ENCODE results near the gene LIMA1.
"Not testable (repeated sequence)": the region's sequence is repeated elsewhere in the genome, so short reads cannot be mapped to it uniquely, and the experiment has no call there.

LIMA1 gene

DNA sequence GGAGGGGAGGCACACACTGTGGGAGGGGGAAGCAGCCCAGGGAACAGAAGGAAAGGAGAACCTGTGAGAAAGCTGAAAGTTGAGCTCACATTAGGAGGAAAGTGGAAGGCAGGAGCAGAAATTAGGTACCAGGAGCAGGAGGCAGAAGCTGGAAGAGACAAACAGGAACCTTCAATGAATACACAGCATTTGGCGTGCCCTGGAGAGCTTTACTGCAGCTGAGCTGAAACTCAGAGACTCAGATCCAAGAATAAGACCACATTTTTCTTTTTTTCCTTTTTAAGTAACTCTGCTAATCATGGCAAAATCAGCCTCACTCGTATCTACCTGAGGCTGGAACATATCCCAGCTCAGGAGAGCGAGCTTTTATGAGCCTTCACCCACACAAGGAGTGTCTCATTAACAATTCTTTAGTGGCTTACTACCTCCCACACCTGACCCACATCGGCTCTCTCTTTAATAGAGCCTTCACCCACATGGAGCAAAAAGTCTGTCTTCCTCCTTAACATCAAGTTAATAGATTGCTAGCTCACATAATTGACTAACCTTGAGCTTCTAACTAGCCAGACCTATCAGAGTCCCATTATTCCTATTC, 97.9 kb downstream of the LIMA1 start:
- no peak for DNase-seq

DNA sequence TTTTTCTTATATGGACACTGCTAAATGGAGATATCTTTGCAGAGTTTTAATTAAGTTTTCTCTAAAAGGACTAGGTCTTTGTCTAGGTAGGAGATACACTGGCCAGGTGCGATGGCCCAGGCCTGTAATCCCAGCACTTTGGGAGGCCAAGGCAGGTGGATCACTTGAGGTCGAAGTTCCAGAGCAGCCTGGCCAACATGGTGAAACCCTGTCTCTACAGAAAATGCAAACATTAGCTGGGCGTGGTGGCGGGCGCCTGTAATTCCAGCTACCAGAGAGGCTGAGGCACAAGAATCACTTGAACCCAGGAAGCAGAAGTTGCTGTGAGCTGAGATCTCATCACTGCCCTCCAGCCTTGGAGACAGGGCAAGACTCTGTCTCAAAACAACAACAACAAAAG, 99.1 kb downstream of the LIMA1 start:
- DNase-seq: no peak

DNA sequence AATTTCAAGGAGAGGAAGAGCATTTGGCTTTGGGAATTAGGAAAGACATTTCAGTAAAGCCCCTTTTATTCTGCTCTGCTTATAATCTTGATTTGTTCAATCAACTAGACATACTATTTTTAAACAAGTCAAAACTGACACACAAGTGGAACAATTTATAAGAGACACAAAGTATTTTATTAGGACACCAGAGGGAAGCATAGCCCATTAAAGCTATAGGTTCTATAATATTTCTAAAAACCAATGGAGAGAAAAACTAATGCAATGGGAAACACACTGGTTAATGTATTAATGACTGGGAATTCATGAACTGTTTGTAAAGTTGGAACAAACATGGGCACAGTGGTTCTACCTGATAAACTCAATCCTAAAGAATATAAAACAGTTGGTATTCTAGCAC, 100.9 kb downstream of the LIMA1 start:
- no peak for DNase-seq

DNA sequence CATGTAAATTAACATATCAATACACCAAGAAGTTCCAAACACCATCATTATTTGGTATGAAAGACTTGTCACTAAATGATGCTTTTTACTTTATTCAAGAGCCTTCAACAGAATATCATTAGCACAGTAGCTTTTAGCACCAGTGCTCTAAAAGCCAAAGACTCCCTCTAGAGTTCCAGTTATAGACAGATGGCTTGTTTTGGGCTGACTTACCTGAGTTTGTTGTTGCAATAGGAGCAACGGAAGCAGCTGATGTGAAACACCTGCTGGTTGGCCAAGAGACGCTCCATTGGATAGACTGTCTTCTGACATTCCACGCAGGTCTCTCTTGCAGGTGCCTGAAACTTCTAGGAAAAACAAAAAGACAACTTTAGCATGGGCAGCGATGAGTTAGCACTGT, 101.6 kb downstream of the LIMA1 start:
- DNase-seq: no peak

DNA sequence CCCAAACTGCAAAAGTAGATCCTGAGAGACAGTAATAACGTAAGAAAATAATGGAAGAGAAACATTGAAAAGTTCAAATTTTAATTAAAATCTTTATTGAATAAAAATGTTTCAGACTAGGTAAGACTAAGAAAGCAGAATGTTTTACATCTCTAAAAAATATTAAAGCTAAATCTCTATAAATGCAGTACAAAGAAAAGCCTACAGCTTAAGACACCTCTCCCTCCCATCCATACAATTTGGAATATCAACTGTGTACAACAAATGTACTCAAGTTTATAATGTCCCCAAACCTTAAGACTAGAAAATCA, 107.6 kb downstream of the LIMA1 start:
- DNase-seq: no peak

DNA sequence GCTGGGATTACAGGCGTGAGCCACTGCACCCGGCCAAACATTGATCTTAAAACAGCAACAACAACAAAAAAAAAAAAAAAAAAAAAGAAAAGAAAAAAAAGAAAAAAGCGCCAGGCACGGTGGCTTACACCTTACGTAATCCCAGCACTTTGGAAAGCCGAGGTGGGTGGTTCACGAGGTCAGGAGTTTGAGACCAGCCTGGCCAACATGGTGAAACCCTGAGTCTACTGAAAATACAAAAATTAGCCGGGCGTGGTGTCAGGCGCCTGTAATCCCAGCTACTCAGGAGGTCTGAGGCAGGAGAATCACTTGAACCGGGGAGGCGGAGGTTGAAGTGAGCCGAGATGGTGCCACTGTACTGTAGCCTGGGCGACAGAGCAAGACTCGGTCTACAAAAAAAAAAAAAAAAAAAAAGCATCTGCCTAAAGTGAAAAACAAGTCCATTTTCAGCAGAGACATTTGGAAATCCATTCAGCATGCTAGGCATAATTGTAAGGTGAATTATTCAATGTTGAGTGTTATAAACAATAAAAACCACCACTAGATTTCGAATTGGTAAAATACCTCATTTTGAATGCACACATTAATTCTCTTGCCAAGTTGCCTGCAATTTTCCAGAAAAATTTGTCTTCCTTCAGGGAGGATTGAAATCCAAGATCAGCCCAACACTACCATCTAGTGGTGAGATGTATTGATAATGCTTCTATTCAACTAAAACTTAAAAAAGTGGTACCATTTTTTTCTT, 108.2 kb downstream of the LIMA1 start:
- no peak for DNase-seq

DNA sequence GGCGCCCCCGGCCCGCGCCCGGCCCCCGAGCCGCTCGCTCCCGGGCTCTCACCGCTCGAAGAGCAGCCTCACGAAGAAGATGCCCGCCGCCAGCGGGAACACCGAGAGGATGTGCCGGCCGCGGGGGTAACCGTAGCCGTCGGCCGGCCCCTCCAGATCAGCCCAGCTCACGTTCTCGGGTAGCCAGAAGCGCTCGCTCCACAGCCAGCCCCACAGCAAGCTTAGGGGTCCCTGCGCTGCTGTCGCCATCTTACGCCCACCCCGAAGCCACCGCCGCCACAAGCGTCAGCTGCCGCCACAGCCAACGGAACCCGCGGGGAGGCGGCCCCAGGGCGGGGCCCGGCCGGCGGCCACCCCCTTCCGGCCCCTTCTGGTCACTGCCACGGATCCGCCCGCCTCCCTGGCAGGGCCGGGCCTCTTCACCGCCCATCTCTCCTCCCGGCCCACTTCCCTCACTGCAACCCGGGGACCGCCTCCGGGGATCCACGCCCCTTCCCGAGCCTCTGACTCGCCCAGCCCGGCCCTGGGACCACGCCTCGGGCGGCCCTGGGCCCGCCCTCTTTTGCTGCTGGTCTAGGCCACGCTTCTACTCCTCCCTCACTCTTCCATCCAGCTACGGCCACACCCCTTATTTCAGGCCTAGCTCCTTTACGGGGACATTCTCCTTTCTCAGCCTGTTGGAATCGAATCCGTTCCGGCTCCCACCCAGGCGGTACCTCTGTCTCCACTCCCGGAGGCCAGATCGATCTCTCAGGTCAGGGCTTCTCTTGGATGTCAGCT, 116.1 kb downstream of the LIMA1 start, which contains the start of gene CERS5:
Gene CERS5, minus strand, starts transcription at position 321 of the 780 bp plus-strand sequence. Its CDS starts 72 bp downstream, at position 249.
- peak; percentile 91 for DNase-seq

DNA sequence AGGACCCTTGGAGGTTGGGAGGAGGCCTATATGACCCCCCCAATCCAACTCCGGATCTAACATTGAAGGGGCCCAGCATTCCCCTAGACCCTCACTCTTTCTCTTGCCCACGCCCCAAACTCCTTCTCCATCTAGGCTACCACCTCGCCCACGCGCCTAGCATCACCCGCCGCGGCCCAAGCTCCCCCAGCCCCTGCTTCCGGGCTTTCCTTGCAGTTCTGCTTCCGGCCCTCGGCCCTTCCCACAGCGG, 116.6 kb downstream of the LIMA1 start:
- DNase-seq: no peak

DNA sequence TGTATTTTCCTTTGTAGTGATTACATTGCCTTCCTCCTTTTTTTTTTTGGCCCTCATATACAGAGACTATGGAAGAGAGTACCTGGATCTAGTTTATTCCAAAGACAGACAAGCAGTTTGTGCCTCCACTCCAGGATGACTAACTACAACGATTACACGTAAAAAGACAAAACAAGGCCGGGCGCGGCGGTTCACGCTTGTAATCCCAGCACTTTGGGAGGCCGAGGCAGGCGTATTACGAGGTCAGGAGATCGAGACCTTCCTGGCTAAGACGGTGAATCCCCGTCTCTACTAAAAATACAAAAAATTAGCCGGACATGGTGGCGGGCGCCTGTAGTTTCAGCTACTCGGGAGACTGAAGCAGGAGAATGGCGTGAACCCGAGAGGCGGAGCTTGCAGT, 118.4 kb downstream of the LIMA1 start:
- DNase-seq: no peak

DNA sequence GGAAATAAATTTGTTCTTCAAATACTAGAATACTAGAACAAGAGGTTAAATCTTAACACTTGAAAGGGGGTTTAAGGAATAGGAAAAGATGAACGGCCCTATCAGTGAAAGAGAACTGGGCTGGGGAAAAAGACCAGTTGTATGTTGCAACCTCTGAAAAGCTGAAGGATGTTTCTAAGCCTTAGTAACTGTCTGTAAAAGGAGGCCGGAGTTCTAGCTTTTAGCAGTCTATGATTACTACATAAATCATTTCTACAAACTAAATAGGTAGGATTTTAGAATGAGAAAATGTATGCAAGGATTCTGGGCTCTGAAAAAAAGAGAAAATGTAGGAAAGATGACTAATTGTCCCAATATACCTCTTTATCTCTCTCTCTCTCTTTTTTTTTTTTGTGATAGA, 121.1 kb downstream of the LIMA1 start:
- no peak for DNase-seq

DNA sequence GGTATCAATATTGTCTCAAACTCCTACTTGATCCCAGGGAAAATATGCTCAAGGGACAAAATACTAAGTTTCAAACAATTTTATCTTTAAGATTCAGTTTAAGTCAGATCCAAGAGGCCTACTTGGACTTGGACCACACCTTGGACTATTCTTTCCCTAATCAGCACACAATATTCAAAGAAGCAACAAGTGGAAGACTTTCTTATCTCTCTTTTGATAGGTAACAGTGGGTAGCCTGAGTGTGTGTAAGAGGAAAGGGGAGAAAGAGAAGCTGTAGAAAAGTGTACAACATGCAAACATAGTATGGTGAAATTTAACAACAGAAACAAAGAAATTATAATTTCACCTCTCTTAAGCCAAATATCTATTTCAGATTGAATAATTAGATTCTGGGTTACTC, 122.7 kb downstream of the LIMA1 start:
- DNase-seq: no peak

DNA sequence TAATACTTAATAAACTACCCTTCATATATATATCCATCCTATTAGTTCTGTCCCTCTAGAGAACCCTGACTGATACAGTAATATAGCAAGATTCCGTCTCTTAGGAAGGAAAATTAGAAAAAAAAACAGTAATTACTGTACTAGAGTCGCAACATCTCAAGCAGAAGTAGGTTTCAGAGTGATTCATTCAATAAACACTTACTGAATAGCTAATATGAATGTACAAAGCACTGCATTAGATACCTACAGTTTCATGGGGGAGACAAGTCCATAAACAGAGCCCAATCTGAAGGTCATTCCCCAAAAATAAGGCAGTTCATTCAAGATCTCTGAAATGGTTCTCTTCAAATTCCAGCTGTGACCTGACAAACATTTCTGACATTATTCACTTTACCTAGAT, 126.1 kb downstream of the LIMA1 start:
- DNase-seq: no peak

DNA sequence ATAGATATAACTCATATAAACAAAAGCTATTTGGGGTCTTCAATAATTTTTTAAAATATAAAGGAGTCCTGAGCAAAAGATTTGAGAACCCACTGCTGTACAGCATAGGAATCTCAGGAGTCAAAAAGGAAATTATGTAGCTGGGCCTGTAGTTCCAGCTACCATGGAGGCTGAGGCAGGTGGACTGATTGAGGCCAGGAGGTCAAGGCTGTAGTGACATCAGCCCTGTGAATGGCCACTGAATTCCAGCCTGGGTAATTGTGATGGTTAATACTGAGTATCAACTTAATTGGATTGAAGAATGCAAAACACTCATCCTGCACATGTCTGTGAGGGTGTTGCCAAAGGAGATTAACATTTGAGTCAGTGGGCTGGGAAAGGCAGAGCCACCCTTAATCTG, 126.7 kb downstream of the LIMA1 start:
- no peak for DNase-seq

DNA sequence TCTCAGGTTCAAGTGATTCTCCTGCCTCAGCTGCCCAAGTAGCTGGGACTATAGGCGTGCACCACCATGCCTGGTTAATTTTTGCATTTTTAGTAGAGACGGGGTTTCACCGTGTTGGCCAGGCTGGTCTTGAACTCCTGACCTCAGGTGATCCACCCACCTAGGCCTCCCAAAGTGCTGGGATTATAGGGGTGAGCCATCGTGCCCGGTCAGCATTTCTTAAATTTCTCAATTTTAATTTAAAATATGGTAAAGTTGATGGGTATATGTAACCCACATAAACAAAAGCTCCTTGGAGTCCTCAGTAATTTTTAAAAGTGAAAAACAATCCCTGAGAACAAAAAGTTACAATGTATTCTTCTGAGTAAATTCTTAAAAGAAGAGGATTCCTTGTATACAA, 128.4 kb downstream of the LIMA1 start:
- DNase-seq: not testable (repeated sequence)

DNA sequence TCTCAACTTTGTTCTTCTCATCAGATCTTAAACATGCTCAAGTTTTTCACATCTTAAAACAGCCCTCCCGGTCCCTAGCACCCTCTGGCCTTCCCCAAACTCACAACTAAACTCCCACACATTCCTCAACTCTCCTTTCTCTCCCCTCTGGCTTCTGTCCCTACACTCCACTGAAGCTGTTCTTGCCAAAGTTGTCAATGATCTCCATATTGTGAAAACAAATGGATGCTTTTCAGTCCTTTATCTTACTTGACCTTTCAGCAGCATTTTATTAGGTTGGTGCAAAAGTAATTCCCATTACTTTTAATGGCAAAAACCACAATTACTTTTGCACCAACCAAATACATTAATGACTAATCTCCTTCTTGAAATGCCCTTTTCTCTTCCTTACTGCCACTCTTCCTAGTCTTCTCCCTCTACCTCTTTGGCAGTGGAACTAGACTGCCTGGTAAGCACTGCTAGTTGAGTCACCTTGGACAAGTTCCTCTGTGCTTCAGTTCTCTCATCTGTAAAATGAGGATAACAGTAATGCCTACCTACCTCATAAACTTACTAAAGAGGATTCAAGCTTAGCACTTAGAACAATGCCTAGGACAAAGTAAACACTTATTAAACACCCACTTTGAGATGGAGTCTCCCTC, 132.2 kb downstream of the LIMA1 start:
- no peak for DNase-seq

DNA sequence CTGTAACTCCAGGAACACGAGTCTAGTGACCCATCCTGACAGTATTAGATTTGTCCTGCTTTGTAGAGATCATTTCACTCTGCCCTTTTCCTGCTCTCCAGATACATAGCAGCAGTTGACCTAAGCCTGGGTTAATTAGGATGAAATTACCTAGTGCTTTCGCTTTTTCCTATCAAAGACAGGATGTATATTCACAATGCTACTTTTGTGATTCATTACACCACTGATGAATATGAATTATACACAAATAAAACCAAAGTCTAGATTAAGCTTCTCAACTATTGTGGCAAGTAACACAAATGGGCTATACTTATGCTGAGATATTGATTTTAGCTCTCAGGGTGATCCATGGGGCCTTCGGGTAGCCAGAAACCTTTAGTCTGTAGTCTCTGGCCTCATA, 134.0 kb downstream of the LIMA1 start:
- DNase-seq: no peak

DNA sequence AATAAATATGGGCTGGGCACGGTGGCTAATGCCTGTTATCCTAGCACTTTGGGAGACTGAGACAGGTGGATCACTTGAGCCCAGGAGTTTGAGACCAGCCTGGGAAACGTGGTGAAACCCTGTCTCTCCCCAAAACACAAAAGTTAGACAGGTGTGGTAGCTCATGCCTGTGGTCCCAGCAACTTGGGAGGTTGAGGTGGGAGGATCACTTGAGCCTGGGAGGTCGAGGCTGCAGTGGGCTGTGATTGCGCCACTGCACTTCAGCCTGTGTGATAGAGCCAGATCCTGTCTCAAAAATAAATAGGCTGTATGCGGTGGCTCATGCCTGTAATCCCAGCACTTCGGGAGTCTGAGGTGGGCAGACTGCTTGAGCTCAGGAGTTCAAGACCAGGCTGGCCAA, 135.3 kb downstream of the LIMA1 start:
- DNase-seq: not testable (repeated sequence)

DNA sequence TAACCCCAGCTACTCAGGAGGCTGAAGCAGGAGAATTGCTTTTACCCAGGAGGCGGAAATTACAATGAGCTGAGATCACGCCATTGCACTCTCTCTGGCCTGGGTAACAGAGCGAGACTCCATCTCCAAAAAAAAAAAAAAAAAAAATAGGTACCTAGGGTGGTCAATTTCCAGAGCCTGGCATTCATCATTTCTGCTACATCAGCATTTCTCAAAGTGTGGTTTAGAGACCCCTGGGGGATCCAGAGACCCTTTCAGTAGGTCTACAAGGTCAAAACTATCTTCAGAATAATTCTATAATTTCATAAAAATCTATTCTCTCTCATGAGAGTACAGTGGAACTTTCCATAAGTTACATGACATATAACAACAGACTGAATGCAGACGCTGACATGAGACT, 136.0 kb downstream of the LIMA1 start:
- no peak for DNase-seq

DNA sequence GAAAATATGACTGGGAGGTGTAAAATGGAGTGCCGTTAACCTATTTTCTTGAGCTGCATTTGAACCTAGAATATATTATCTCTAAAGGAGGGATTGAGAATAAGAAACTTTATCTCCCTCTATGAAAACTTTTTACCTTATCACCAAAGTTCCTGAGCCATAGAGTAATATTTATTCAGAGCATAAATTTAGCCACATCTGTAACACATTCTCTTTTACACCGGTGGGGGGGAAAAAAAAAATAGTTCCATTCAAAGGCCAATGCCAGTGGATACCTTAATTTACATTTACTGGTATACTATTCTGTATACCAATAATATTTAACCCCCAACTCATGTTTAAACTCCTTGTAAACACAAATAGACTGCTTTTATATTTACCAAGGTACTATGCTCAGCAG, 137.9 kb downstream of the LIMA1 start:
- no peak for DNase-seq

DNA sequence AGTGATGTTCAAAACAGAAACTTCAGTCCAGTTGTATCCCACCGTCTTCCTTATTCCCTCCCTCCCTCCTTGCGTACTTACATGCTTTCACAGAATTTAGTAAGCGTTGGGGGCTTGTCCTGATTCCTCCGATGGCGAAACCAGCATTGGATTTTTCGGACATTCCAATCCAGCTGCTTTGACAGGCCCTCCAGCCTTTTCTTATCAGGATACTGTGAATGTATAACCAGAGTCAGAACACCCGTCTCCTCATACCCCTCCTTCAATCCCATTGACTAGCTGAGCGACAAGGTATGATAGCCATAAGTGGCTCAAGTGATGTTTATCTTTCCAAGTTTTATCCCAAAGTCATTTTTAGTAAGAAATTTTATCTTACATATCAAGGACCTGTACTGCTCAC, 140.3 kb downstream of the LIMA1 start:
- DNase-seq: no peak

DNA sequence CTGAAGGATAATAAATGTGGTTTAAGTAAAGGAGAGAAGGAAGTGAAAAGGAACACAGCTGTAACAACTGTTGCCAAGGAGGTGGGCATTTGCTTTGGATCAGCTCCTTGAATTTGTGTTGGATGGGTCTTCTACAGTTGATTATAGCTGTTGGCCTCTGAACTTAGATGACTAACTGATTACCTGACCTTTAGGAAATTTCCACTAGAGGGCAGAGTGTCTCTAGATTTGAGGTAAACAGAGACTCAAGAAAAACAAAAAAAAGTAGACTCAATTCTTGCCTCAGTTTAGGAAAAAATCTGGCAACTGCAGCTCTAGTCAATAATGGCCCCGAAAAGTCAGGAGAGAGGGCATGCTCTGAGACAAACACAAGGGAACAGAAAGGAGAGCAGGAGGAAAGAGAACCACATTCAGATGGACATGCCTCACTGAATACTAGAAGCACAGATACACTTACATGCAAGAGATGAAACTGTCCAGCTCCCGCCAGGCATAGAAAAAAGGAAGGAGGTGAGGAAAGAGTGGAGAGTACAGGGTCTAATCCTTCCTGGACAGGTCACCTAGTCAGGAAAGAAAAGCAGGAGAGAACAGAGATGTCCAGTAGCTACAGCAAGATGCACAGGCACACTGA, 150.7 kb downstream of the LIMA1 start:
- DNase-seq: no peak

DNA sequence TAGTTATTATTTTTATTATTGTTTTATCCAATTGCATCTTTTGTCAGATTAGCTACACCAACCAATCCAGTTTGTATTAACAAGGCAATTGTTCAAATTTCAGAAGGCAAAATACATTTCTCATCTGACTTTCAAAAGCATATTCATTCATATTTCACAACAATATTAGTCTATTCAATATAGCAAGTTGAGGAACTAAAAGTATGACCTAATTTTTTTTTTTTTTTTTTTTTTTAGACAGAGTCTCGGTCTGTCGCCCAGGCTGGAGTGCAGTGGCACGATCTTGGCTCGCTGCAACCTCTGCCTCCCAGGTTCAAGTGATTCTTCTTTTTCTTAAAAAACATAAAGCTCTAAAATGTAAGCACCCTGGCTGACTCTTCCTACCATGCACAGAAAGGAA, 154.0 kb downstream of the LIMA1 start:
- no peak for DNase-seq

DNA sequence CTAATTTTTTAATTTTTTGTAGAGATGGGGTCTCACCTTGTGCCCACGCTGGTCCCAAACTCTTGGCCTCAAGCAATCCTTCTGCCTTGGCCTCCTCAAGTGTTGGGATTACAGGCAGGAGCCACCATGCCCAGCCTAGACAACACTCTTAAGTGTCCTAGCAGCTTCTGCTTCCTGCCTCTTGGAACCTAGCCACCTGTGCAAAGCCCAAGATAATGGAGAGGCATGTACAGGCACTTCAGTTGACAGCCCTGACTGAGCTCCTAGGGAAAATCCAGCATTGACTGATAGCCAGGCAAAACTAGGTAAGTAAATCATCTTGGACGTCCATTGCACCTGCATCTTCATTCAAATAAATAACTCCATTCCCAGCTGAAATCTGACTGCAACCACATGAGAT, 155.8 kb downstream of the LIMA1 start:
- DNase-seq: no peak

Data from T-helper 9 cell (primary cell).